Femur (tissue), 1 donor: ENCODE results near the gene FHIP1B.
A peak's percentile ranks its signal among the peaks of the same experiment; 100 is the strongest.
"Not testable (repeated sequence)": the region's sequence is repeated elsewhere in the genome, so short reads cannot be mapped to it uniquely, and the experiment has no call there.

Experiments
- DNase-seq: peaks from one replicate; pipeline ENCODE4 v3.0.0-alpha.2; 2017

FHIP1B gene

DNA sequence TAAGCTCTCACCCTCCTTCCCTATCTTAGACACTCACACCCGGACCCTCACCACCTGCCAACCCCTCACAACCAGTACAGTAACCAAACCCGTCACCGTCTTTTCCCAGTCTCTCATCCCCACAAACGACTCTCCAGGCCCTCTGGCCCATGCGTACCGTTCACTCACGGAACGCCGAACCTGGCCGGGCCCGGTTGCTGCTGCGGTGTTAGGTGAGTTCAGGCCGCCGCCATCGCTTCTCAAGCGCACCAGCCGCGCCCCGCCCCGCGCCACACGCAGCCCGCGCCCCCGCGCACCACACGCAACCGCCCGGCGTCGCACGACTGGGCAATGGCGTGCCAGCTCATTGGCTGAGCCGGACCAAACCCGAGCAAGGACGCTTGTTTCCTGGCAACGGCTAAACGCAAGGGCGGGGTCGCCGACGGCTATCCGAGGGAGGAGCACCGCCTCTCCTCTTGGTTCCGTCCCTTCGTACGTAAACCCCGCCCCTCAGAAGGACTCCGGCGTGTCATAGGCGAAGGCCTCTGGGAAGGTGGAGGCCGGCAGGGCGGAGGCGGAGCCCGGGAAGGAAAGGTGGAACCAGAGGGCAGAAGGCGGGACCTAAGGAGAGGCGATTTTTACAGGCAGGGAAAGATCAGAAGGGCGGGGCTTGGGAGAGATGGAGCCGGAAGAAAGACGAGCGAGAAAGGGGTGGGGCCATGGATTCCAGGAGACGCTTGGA, at the start of gene FHIP1B:
TSS of gene FHIP1B (minus strand) at position 250 of the 721 bp plus-strand sequence. CDS start 10,120 bp downstream, outside the sequence.
- DNase-seq: peak; percentile 100

DNA sequence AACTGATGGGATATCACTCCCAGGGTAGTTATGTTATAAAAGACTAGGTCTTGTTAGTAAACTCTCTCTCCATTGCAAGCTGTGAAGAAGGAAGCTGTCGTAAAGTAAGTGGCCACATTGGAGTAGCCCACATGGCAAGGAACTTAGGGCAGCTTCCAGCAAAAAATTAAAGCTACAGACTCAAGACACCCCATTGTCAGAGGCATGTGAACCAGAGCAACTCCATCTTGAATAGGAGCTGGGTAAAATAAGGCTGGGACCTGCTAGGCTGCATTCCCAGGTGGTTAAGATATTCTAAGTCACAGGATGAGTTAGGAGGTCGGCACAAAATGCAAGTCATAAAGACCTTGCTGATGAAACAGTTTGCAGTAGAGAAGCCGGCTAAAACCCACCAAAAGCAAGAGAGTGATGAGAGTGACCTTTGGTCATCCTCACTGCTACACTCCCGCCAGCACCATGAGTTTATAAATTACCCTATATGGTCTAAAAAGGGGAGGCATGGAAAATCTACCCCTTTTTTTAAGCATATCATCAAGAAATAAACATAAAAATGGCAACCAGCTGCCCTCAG, 49.1 kb upstream of the FHIP1B start:
- DNase-seq: no peak

- not testable (repeated sequence) for DNase-seq
Observed at GRCh38 chr11:6280809-6281208, 46.4 kb upstream of the FHIP1B start.

DNA sequence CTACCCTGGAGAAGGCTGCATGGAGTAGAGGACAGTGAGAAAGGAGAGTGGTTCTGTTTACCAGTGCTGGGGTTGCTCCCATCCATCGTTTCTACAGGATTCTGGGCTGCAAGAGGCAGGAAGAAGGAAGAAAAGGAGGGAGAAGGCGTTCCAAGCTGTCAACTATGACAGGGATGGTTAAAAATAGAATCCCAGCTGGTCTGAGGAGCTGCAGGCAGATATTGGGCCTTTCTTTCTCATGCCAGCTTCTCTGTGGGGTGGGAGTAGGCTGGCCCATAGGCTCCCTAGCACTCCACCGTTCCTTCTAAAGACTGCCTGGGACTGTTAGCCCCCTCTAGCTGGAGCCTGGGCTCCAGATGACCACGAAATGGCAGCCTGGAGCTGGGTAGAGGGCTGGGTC, 38.8 kb upstream of the FHIP1B start:
- no peak for DNase-seq

- no peak for DNase-seq
Observed at GRCh38 chr11:6271598-6271997, 37.2 kb upstream of the FHIP1B start.

DNA sequence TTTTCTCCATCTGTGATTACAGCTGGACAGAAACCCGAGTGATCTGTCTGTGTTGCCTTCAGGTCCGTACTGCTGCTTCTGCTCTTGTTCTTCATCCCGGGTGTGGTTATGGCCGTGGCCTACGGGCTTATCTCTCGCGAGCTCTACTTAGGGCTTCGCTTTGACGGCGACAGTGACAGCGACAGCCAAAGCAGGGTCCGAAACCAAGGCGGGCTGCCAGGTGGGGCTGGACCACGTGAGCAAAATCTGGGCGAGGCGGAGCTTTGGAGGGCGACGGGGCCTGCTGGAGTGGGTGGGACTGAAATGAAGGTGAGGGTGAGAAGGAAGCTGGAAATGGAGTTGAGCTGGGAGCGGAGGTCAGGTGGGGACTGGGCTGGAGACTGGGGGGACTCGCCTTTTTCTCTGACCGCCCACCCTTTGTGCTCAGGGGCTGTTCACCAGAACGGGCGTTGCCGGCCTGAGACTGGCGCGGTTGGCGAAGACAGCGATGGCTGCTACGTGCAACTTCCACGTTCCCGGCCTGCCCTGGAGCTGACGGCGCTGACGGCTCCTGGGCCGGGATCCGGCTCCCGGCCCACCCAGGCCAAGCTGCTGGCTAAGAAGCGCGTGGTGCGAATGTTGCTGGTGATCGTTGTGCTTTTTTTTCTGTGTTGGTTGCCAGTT, 36.3 kb upstream of the FHIP1B start:
- no peak for DNase-seq

GRCh38 chr11:6269994-6270393, 35.6 kb upstream of the FHIP1B start:
- DNase-seq: no peak

DNA sequence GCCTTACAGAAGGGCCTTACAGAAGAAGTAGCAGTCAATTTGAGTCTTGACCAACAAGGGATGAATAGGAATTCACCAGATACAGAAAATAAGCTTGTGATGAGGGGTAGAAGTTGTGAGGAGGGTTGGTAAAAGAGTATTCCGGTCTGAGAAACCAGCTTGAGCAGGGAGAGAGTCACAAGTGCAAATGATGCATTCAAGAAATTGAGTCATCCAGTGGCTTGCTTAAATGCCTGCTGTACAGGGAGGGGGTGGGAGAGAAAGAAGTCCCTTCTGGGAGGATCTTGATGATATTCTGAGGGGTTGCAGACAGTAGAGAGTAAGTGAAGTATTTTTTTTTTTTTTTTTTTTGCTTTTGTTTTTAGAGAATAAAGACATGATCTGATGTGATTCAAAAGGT, 34.4 kb upstream of the FHIP1B start:
- no peak for DNase-seq

DNA sequence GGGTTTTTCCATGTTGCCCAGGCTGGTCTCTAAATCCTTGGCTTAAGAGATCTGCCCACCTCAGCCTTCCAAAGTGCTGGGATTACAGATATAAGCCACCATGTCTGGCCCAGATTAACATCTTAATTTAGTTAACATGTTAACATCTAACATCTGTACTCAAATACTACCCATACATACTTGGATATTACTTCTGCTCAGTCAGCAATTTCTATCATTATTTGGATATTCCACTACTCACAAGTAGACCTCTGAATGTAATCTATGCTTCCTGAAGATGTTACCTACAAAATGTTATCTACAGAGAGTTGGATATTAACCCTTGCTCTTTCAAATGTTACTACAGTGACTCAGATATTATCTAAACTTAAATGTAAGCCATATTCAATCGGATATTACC, 29.2 kb upstream of the FHIP1B start:
- no peak for DNase-seq

DNA sequence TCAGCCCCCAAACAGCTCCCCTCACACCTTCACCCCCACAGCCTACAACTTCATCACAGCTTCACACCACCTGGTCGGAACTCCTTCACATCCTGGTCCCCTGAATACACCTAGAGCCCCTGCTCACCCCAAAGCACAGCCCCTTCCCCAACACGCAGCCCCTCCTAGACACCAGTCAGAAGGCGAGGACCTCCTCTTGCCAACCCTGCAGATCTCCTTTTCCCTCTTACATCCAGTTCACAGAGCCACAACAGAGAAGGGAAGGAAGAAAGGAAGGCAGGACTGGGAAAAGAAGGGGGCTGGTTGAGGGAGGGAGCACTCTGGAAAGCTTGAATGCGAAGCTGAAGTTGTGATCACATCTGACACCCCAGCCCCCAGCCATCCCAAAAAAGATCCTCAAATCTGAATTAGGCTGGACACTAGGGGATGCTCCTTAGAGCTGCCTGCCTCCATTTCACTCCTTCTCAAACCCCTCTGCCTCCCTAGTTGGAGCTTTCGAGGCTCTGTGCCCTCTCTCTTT, 25.8 kb upstream of the FHIP1B start:
- no peak for DNase-seq

DNA sequence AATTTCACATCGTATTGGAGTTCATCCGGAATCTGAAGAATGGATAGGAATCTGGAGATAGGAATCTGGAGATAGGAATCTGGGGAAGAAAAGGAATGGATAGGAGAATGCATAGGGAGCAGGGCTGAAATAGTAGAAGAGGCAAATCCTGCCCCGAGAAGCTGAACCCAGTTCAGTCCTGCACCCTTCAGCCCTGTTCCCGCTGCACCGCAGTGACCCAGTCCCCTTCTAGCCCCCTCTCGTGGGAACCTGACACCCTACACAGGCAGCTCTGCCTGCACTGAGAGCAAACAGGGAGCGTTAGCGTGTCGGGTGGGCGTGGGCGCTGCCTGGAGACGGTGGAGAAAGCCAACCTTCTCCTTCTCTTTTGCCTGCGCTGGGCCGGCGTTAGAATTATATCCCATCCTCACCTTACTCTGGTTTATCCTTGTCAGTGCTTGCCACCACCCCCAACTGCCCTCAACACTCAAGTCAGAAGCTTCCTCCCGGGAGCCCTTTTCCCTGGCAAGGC, 24.2 kb upstream of the FHIP1B start:
- no peak for DNase-seq

DNA sequence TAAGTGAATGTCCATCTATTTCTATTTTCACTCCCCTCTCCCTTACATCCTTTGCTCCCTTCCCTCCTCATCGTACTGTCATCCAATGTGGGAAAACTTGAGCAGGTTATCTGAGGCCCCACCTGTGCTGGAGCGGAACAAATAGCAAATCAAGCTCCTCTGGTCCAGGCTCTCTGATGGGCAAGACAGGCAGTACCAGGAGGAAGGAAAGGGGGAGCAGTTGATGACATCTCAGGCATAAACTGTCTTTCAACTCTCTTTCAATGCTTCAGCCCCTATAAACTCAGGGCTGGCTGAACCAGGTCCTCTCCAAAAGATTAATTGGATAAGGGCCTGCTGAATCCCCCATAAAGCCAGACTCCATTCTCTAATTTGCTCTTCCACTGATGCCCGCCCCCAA, 23.7 kb upstream of the FHIP1B start:
- DNase-seq: no peak

DNA sequence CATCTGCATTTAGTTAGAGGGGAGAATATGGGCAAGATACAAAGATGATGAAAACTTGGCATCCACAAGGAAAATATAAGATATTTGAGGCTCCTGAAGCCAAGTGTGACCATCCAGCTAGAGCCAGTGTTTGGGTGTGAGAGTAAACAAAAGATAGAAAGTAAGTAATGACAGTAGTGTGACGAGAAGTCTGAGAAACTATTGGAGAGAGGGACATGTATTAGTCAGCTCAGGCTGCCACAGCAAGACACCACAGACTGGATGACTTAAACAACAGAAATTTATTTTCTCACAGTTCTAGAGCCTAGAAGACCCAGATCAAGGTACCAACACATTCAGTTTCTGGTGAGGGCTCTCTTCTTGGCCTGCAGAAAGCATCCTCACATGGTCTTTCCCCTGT, 18.8 kb upstream of the FHIP1B start:
- DNase-seq: no peak

DNA sequence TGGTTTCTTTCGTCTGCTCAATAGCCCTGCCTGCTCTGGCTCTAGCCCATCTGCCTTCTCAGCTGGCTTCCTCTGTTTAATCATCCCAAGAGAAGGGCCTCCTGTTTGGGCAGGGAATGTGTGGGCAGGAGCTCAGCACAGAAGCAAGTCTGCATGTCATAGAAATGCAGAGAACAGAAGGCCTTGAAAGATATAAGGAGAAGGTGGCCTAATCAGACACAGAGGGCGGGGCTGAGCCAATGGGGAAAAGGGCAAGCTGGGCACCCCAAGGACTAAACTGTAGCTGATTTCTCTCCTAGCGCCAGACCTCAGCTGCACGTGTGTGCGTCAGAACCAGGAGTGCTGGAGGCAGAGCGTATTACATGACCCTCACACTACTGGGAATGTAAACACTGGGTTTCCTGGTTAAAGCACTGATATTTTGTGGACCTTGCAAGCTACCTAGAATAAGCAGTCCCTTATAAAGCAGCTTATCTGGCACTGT, 17.6 kb upstream of the FHIP1B start:
- no peak for DNase-seq

- peak; percentile 79 for DNase-seq
Observed at GRCh38 chr11:6251120-6251733, 16.8 kb upstream of the FHIP1B start.

DNA sequence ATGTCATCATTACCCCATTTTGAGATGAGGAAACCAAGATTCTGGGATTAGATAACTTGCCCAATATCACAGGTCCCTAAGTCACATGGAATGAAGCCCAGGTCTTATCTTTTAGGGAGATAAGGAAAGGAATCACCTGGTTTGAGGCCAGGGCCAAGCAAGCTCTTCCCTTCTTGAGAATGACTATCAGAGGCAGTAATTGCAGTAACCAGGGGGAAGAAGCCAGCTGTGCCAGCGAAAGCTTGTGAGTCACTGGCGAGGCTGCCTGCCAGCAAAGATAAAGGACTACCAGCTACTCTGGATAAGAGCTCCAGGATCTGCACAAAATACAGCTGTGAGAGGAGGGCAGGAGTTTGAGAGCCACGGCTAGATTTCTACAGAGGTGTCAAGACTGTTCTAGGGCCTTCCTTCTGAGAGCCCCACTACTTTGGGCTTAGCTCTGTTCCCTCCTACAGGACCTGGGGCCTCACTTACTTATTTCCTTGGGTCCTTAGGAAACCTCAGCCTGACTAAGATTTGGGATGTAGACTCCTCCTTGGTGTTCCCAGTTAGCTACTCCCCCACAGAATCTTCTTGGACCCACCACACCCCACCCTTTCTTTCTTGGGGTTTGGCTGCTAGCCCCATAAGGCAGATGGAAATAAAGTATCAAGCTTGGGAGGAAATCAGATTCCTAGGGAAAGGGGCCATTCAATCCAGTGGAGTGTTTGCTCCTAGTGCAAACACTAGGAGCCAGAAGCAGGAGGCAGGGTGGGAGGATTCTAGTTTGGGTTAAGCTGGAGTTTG, 15.5 kb upstream of the FHIP1B start:
- no peak for DNase-seq

DNA sequence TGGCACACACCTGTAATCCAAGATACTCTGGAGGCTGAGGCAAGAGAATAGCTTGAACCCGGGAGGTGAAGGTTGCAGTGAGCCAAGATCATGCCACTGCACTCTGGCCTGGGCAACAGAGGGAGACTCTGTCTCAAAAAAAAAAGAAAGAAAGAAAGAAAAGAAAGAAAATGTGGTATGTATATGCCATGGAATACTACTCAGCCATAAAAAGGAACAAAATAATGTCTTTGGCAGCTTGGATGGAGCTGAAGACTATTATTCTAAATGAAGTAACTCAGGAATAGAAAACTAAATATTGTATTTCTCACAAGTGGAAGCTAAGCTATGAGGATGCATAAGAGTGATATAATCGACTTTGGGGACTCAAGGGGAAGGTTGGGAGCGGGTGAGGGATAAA, 14.5 kb upstream of the FHIP1B start:
- not testable (repeated sequence) for DNase-seq

DNA sequence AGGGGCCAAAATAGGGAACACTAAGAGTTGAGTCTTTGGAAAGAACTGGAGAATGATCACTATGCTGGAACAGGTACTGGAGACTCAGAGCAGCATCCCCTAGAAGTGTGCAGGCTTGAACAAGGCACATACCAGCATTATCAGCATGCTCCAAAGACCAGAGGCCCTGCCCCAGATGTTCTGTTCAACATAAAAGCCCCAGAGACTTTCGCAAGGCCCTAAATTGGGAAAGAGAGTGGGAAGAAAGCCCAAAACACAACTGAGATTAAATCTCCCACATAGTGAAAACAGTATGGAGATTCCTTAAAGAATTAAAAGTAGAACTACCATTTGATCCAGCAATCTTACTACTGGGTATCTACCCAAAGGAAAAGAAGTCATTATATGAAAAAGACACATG, 13.8 kb upstream of the FHIP1B start:
- DNase-seq: no peak

DNA sequence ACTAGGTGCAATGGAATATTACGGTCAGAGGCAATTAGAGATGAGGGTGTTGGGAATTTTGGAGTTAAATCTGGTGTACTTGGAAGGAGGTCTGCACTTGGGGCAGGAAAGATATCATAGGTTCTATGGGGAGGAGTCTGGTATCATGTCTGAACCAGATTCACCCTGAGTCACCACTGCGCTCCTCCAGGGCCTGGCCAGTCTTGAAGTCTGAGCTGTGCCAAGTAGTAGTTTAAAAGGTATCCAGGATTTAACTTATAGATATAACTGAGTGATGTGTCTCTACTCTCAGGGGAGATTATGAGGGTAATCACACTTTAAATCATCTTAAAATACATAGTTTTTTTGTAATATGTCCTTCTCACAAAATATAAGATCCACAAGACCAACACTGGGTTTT, 11.1 kb upstream of the FHIP1B start:
- no peak for DNase-seq

- DNase-seq: no peak
Observed at GRCh38 chr11:6241316-6241715, 6.9 kb upstream of the FHIP1B start.

- no peak for DNase-seq
Observed at GRCh38 chr11:6240781-6241180, 6.3 kb upstream of the FHIP1B start.

DNA sequence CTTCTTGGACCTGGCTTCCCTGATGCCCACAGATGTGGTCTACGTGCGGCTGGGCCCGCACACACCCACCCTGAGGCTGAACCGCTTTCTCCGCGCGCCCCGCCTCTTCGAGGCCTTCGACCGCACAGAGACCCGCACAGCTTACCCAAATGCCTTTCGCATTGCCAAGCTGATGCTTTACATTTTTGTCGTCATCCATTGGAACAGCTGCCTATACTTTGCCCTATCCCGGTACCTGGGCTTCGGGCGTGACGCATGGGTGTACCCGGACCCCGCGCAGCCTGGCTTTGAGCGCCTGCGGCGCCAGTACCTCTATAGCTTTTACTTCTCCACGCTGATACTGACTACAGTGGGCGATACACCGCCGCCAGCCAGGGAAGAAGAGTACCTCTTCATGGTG, 5.7 kb upstream of the FHIP1B start:
- DNase-seq: no peak
